OCI-LY7 (cell line): ENCODE data around the gene HSPA1L. TPM values are rescaled to one million over a fixed set of nuclear protein-coding genes. Genes with fewer than 3 reads are reported as not detected.
A peak's percentile ranks its signal among the peaks of the same experiment; 100 is the strongest.
"Not testable (repeated sequence)": the region's sequence is repeated elsewhere in the genome, so short reads cannot be mapped to it uniquely, and the experiment has no call there.

Experiments
- BruUV-seq: library from RNA; stranded (reverse); fragments of 400-500 nt; replicated peaks from 2 replicates; lab custom pipeline; 2021; lab: Mats Ljungman, UMichigan
- CTCF ChIA-PET: fragments of 300-600 bp; sonication (Branson Sonifier 250); formaldehyde crosslinking; loops from one replicate; lab custom pipeline; 2022; ENCODE audit warnings: antibody characterized with exemption; ENCODE audit not compliant: unreplicated experiment; lab: Charles Lee
- POLR2A ChIA-PET: fragments of 300-600 bp; sonication (Branson Sonifier 250); formaldehyde crosslinking; loops from one replicate; lab custom pipeline; 2022; ENCODE audit warnings: antibody characterized with exemption; lab: Charles Lee
- DNase-seq: peaks from one replicate; pipeline ENCODE4 v3.0.0-alpha.2; 2015; ENCODE audit warnings: low spot score
- H2AFZ ChIP-seq: fragments of 200-600 bp; sonication (generic), shearing (Covaris generic); 2 replicates; pipeline ENCODE4 v1.6.1; 2014; ENCODE audit warnings: mild to moderate bottlenecking, antibody characterized with exemption, low read length, moderate library complexity
- H3K27ac ChIP-seq: fragments of 200-600 bp; sonication (generic); 2 replicates; pipeline ENCODE4 v1.5.1; 2014; ENCODE audit warnings: mixed run types, low read depth, mild to moderate bottlenecking, moderate library complexity, low read length, inconsistent platforms; ENCODE audit not compliant: poor library complexity, severe bottlenecking
- H3K36me3 ChIP-seq: fragments of 200-600 bp; sonication (generic); 2 replicates; pipeline ENCODE4 v1.6.1; 2014; ENCODE audit warnings: mild to moderate bottlenecking, antibody characterized with exemption, low read length, moderate library complexity, mixed read lengths; ENCODE audit not compliant: insufficient read depth
- H3K4me1 ChIP-seq: fragments of 200-600 bp; sonication (generic); 2 replicates; pipeline ENCODE4 v1.5.1; 2014; ENCODE audit warnings: mild to moderate bottlenecking, low read length; ENCODE audit not compliant: insufficient read depth, poor library complexity, severe bottlenecking
- H3K4me2 ChIP-seq: fragments of 200-600 bp; sonication (generic); 2 replicates; pipeline ENCODE4 v1.6.1; 2014; ENCODE audit warnings: mild to moderate bottlenecking, low read length
- H3K4me3 ChIP-seq: fragments of 200-600 bp; sonication (generic); 2 replicates; pipeline ENCODE4 v1.5.1; 2014; ENCODE audit warnings: mild to moderate bottlenecking, low read depth, low read length; ENCODE audit not compliant: poor library complexity, severe bottlenecking
- H3K79me2 ChIP-seq: fragments of 200-600 bp; sonication (generic); 2 replicates; pipeline ENCODE4 v1.6.1; 2016; ENCODE audit warnings: low read depth, mild to moderate bottlenecking, low read length, moderate library complexity, mixed read lengths; ENCODE audit not compliant: insufficient read depth
- H3K9me2 ChIP-seq: fragments of 200-600 bp; sonication (generic); 2 replicates; pipeline ENCODE4 v1.6.1; 2016; ENCODE audit warnings: mild to moderate bottlenecking, low read length, mixed read lengths; ENCODE audit not compliant: insufficient read depth
- H3K9me3 ChIP-seq: fragments of 200-600 bp; sonication (generic); 2 replicates; pipeline ENCODE4 v1.6.1; 2014; ENCODE audit warnings: mild to moderate bottlenecking, mixed run types, low read length, mixed read lengths
- H4K20me1 ChIP-seq: fragments of 200-600 bp; sonication (generic); 2 replicates; pipeline ENCODE4 v1.6.1; 2014; ENCODE audit warnings: mild to moderate bottlenecking, antibody characterized with exemption, low read length, moderate library complexity, mixed read lengths; ENCODE audit not compliant: insufficient read depth
- CTCF ChIP-seq: fragments of 200-600 bp; sonication (generic); conservative IDR thresholded peaks from 2 replicates; pipeline ENCODE4 v1.5.1; 2014; ENCODE audit warnings: mild to moderate bottlenecking, antibody characterized with exemption, low read length, moderate library complexity, mixed read lengths
- EZH2phosphoT487 ChIP-seq: fragments of 200-600 bp; sonication (generic); IDR thresholded peaks from 2 replicates; pipeline ENCODE4 v1.6.1; 2018; ENCODE audit warnings: low read depth, borderline replicate concordance, mild to moderate bottlenecking, mixed run types, antibody characterized with exemption, low read length, moderate library complexity, mixed read lengths
- intact Hi-C: fragments of 100-400 bp; cut with micrococcal nuclease; formaldehyde crosslinking; loops from one replicate; pipeline ENCODE4 v1.10.0; 2022; ENCODE audit not compliant: unreplicated experiment
- total RNA-seq, 2 experiments: library from RNA; depleted of rRNA in 1 of 2; stranded (reverse); fragments of >200 nt in 1 of 2; shearing (Covaris generic) in 1 of 2; gene quantifications; 2 replicates each; pipeline ENCODE4 v1.2.3, GENCODE V29; 2014 to 2022

HSPA1L gene
- total RNA-seq, 2 experiments from 2014 or later: 0.19 to 0.49 TPM

GRCh38 chr6:31825553-31825952 lies 10.5 kb upstream of the HSPA1L start:
- Histone ChIP-seq H3K4me3 (no peak overlapping the region), H3K27ac (no peak overlapping the region), H3K79me2 (peaks cover 11% of the 10 kb centered on the region), H3K4me1 (peaks cover 49% of the 10 kb centered on the region), H4K20me1 (no peaks in the 10 kb centered on the region), H3K36me3 (no peaks in the 10 kb centered on the region), H3K9me3 (no peaks in the 10 kb centered on the region), H3K4me2 (peak overlapping the region; percentile 18; the same call in 1 of the 2 replicates), H3K9me2 (no peaks in the 10 kb centered on the region), H2AFZ (no peak overlapping the region)
- no peak for TF ChIP-seq EZH2phosphoT487
- no peak for DNase-seq
- CTCF ChIA-PET: no interaction called here
- intact Hi-C loops: no loop called here
- POLR2A ChIA-PET: no interaction called here
- BruUV-seq: no TSS peak

- DNase-seq, H3K4me2 ChIP-seq, H3K79me2 ChIP-seq, intact Hi-C loops, H3K27ac ChIP-seq, H3K9me2 ChIP-seq, H2AFZ ChIP-seq, H3K36me3 ChIP-seq, BruUV-seq, H4K20me1 ChIP-seq, H3K4me3 ChIP-seq, CTCF ChIA-PET, H3K9me3 ChIP-seq: not testable (repeated sequence)
- peaks cover 49% of the 10 kb centered on the region for H3K4me1 ChIP-seq
- POLR2A ChIA-PET: interaction anchor here (1.4 to 2.3 kb wide), 2 partner anchors 16 to 85 kb away, joined by 3 to 9 read pairs; partner anchors contain the start of gene LSM2
Measured at GRCh38 chr6:31823592-31824196, 8.6 kb upstream of the HSPA1L start.

GRCh38 chr6:31822036-31822821 lies 7.1 kb upstream of the HSPA1L start:
- intact Hi-C loops: no loop called here
- TF ChIP-seq EZH2phosphoT487 (no peak), CTCF (0 out of 2 replicates have a peak, but pooled peaks have one; percentile 15)
- Histone ChIP-seq H3K9me2 (no peaks in the 10 kb centered on the region), H3K27ac (peak overlapping the region; percentile 34), H2AFZ (peak overlapping the region; percentile 97), H4K20me1 (no peaks in the 10 kb centered on the region), H3K4me2 (peak overlapping the region; percentile 85), H3K4me3 (peak overlapping the region; percentile 70), H3K4me1 (peaks cover 62% of the 10 kb centered on the region), H3K9me3 (no peaks in the 10 kb centered on the region), H3K79me2 (no peaks in the 10 kb centered on the region), H3K36me3 (no peaks in the 10 kb centered on the region)
- ChIA-PET CTCF (interaction anchor here (0.6 to 1.2 kb wide), 2 partner anchors 15 to 111 kb away, joined by 3 read pairs; partner anchors contain the start of gene LSM2), POLR2A (interaction anchor here (1.0 to 2.3 kb wide), 3 partner anchors 15 to 84 kb away, joined by 3 to 9 read pairs (median 3); partner anchors contain the start of genes LSM2 and VARS1)
- BruUV-seq: TSS peak; percentile 93
- peak; percentile 58 for DNase-seq
